SU-DHL-6 (cell line): ENCODE measurements around the gene LHX6.

ENCODE experiments used
- H2AFZ ChIP-seq: fragments of 200-600 bp; sonication (generic); 2 replicates; pipeline ENCODE4 v1.6.1; 2014; ENCODE audit warnings: low read depth, mild to moderate bottlenecking, moderate library complexity, mixed read lengths, antibody characterized with exemption, low read length; ENCODE audit not compliant: severe bottlenecking
- H3F3A ChIP-seq: fragments of 200-600 bp; shearing (Covaris generic); 2 replicates; pipeline ENCODE4 v1.6.0; 2016; ENCODE audit warnings: antibody characterized with exemption, mild to moderate bottlenecking; ENCODE audit not compliant: insufficient read depth
- H3K27ac ChIP-seq: fragments of 200-600 bp; sonication (generic); 2 replicates; pipeline ENCODE4 v1.5.1; 2016; ENCODE audit warnings: low read depth, mild to moderate bottlenecking, low read length, moderate library complexity, mixed read lengths
- H3K27me3 ChIP-seq: fragments of 200-600 bp; sonication (generic), shearing (Covaris generic); 2 replicates; pipeline ENCODE4 v1.6.0; 2014; ENCODE audit warnings: mild to moderate bottlenecking, low read length
- H3K36me3 ChIP-seq: fragments of 200-600 bp; sonication (generic); 2 replicates; pipeline ENCODE4 v1.6.1; 2014; ENCODE audit warnings: mild to moderate bottlenecking, low read length, mixed read lengths
- H3K4me2 ChIP-seq: fragments of 300-600, 200-600 bp; shearing (Covaris generic), sonication (generic); 2 replicates; pipeline ENCODE4 v1.6.0; 2014; ENCODE audit warnings: low read length, low read depth, mild to moderate bottlenecking; ENCODE audit not compliant: poor library complexity, severe bottlenecking
- H3K4me3 ChIP-seq: fragments of 200-600 bp; sonication (generic); 2 replicates; pipeline ENCODE4 v1.5.1; 2014; ENCODE audit warnings: antibody characterized with exemption, low read length, mild to moderate bottlenecking, mixed read lengths; ENCODE audit not compliant: insufficient read depth, poor library complexity, severe bottlenecking
- H3K79me2 ChIP-seq: fragments of 200-600 bp; sonication (generic); 2 replicates; pipeline ENCODE4 v1.6.1; 2014; ENCODE audit warnings: mild to moderate bottlenecking, low read length, moderate library complexity; ENCODE audit not compliant: insufficient read depth
- H3K9ac ChIP-seq: fragments of 200-600 bp; sonication (generic); 2 replicates; pipeline ENCODE4 v1.7.0; 2014; ENCODE audit warnings: mild to moderate bottlenecking, low read length
- H3K9me2 ChIP-seq: fragments of 200-600 bp; sonication (generic); replicated peaks from 2 replicates; pipeline ENCODE4 v1.6.1; 2014; ENCODE audit warnings: low read length; ENCODE audit not compliant: insufficient read depth
- H3K9me3 ChIP-seq: fragments of 200-600 bp; sonication (generic); 2 replicates; pipeline ENCODE4 v1.6.1; 2014; ENCODE audit warnings: low read length, mixed read lengths; ENCODE audit not compliant: insufficient read depth
- H4K20me1 ChIP-seq: fragments of 200-600 bp; sonication (generic); 2 replicates; pipeline ENCODE4 v1.6.1; 2014; ENCODE audit warnings: low read depth, mild to moderate bottlenecking, antibody characterized with exemption, low read length, moderate library complexity, mixed read lengths
- CTCF ChIP-seq: fragments of 200-600 bp; sonication (generic); IDR thresholded peaks from one replicate; pipeline ENCODE4 v1.5.1; 2017; ENCODE audit warnings: antibody characterized with exemption, mild to moderate bottlenecking, low read length, moderate library complexity; ENCODE audit not compliant: insufficient read depth, poor library complexity, severe bottlenecking
- EZH2phosphoT487 ChIP-seq: fragments of 200-600 bp; sonication (generic), shearing (Covaris generic); conservative IDR thresholded peaks from 2 replicates; pipeline ENCODE4 v1.6.1; 2018; ENCODE audit warnings: mild to moderate bottlenecking, antibody characterized with exemption, low read length, moderate library complexity, mixed read lengths

The LHX6 gene

GRCh38 chr9:122254761-122255160 lies 26.0 kb upstream of the LHX6 start:
- no peak overlapping the region for H3K4me3 ChIP-seq
- no peak overlapping the region for H3K4me2 ChIP-seq
- no peak overlapping the region for H3K27ac ChIP-seq
- 0 out of 2 replicates have a peak, but pooled peaks cover 6% of the 10 kb centered on the region for H4K20me1 ChIP-seq
- no peak overlapping the region for H3K9ac ChIP-seq
- H3K79me2 ChIP-seq: peaks cover 48% of the 10 kb centered on the region
- H3K9me2 ChIP-seq: no peaks in the 10 kb centered on the region
- H3K36me3 ChIP-seq: peaks cover 17% of the 10 kb centered on the region
- no peaks in the 10 kb centered on the region for H3F3A ChIP-seq
- no peaks in the 10 kb centered on the region for H3K27me3 ChIP-seq
- no peaks in the 10 kb centered on the region for H3K9me3 ChIP-seq
- no peak overlapping the region for H2AFZ ChIP-seq
- TF ChIP-seq EZH2phosphoT487: no peak
- no peak for TF ChIP-seq CTCF

GRCh38 chr9:122252796-122253195 lies 24.0 kb upstream of the LHX6 start:
- no peak overlapping the region for H2AFZ ChIP-seq
- no peak for TF ChIP-seq EZH2phosphoT487
- no peak for TF ChIP-seq CTCF
- H3K27ac ChIP-seq: no peak overlapping the region
- peaks cover 42% of the 10 kb centered on the region for H3K79me2 ChIP-seq
- no peak overlapping the region for H3K9ac ChIP-seq
- H4K20me1 ChIP-seq: 0 out of 2 replicates have a peak, but pooled peaks cover 6% of the 10 kb centered on the region
- H3K4me2 ChIP-seq: no peak overlapping the region
- no peaks in the 10 kb centered on the region for H3K9me2 ChIP-seq
- H3F3A ChIP-seq: no peaks in the 10 kb centered on the region
- no peaks in the 10 kb centered on the region for H3K27me3 ChIP-seq
- H3K9me3 ChIP-seq: no peaks in the 10 kb centered on the region
- peaks cover 18% of the 10 kb centered on the region for H3K36me3 ChIP-seq
- H3K4me3 ChIP-seq: no peak overlapping the region

- H3K79me2 ChIP-seq: peaks cover 33% of the 10 kb centered on the region
- H2AFZ ChIP-seq: no peak overlapping the region
- TF ChIP-seq EZH2phosphoT487 (no peak), CTCF (no peak)
- H3K9ac ChIP-seq: no peak overlapping the region
- H3K9me2 ChIP-seq: no peaks in the 10 kb centered on the region
- H4K20me1 ChIP-seq: 0 out of 2 replicates have a peak, but pooled peaks cover 4% of the 10 kb centered on the region
- H3K36me3 ChIP-seq: peaks cover 25% of the 10 kb centered on the region
- no peaks in the 10 kb centered on the region for H3K27me3 ChIP-seq
- no peak overlapping the region for H3K4me2 ChIP-seq
- H3K4me3 ChIP-seq: no peak overlapping the region
- no peak overlapping the region for H3K27ac ChIP-seq
- H3F3A ChIP-seq: no peaks in the 10 kb centered on the region
- H3K9me3 ChIP-seq: no peaks in the 10 kb centered on the region
Measured at GRCh38 chr9:122251351-122251750, 22.6 kb upstream of the LHX6 start.
